OCI-LY1 (cell line): ENCODE measurements around the gene SFI1.

Experiments
- CTCF ChIP-seq: fragments of 200-600 bp; sonication (generic), shearing (Covaris generic); IDR thresholded peaks from 2 replicates; pipeline ENCODE4 v1.5.1; 2017; ENCODE audit warnings: mild to moderate bottlenecking, antibody characterized with exemption, low read length, moderate library complexity, mixed read lengths
- EZH2 ChIP-seq: fragments of 200-600 bp; sonication (generic), shearing (Covaris generic); IDR thresholded peaks from 2 replicates; pipeline ENCODE4 v1.8.0; 2017; ENCODE audit warnings: borderline replicate concordance, mixed run types, mild to moderate bottlenecking, antibody characterized with exemption, low read length, moderate library complexity, mixed read lengths

GRCh38 chr22:31504282-31504681, 7.9 kb downstream of the SFI1 start:
- TF ChIP-seq EZH2 (no peak), CTCF (no peak)
